Stimulated activated CD4-positive, alpha-beta T cell treated with anti-CD3 and anti-CD28 coated beads, Interleukin-1b, Interleukin-23, amount 100 ng/mL, for 24 hours (primary cell): ENCODE measurements around the gene ATP2B2.

Experiments
- DNase-seq, 4 experiments: peaks; one replicate each; pipeline ENCODE4 v3.0.0-alpha.2; 2020; ENCODE audit warnings: low read depth in 4 of 4, low spot score in 1 of 4

The ATP2B2 gene

DNA sequence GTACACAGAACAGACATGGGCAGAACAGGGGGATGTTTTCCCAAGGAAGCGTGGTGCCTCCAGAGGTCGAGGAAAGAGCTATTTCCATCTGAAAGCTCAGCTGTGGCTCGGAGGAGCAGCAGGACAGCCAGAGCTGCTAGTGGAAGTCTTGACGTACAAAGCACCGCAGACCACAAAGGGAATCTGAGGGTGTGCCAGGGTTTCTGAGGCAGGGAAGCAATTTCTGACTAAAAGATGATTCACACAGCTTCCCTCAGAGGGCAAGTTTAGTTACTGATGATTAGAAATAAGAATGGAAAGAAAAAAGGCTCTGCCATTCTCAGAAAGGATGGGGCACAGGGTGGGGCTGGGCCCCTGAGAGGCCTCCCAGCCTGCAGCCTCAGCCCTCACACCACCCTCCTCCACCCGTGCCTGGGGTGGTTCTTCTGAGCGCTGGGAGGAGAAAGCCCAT lies 138.7 kb downstream of the ATP2B2 start:
- peak; percentile 5 to 61 (median 20) for DNase-seq

DNA sequence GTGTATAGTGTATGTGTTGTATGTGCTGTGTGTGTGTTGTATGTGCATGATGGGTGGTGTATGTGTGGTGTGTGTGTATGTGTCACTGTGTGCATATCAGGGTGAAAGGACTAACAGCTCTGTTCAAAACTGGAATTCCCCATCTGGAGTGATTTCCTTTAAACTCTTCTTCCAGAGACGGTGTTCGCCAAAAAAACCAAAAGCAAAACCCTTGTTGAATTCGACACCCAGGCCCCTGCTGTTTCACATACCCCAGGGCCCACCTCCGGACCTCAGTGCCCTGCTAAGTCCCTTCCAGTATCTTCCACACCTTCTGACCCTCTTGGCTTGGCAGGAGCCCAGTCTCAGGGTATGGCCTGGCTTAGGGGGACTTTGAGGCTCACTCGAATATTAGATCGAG lies 139.6 kb downstream of the ATP2B2 start:
- no peak for DNase-seq

GRCh38 chr3:10365316-10365715 lies 140.1 kb downstream of the ATP2B2 start:
- DNase-seq, result no peak

GRCh38 chr3:10364806-10365205 lies 140.6 kb downstream of the ATP2B2 start:
- no peak for DNase-seq

GRCh38 chr3:10363935-10364334 lies 141.5 kb downstream of the ATP2B2 start:
- no peak for DNase-seq

- DNase-seq, result no peak
These were observed 144.0 kb downstream of the ATP2B2 start for GRCh38 chr3:10361375-10361774.

GRCh38 chr3:10360478-10360877 lies 144.9 kb downstream of the ATP2B2 start:
- DNase-seq, result no peak

- no peak for DNase-seq
These were observed 145.6 kb downstream of the ATP2B2 start for GRCh38 chr3:10359761-10360161.

- DNase-seq, result no peak
These were observed 146.9 kb downstream of the ATP2B2 start for GRCh38 chr3:10358309-10358980.

- DNase-seq, result no peak
These were observed 147.6 kb downstream of the ATP2B2 start for GRCh38 chr3:10357592-10358308.

- no peak for DNase-seq
These were observed 148.3 kb downstream of the ATP2B2 start for GRCh38 chr3:10357095-10357494.

GRCh38 chr3:10356461-10356981 lies 148.9 kb downstream of the ATP2B2 start:
- no peak for DNase-seq

DNA sequence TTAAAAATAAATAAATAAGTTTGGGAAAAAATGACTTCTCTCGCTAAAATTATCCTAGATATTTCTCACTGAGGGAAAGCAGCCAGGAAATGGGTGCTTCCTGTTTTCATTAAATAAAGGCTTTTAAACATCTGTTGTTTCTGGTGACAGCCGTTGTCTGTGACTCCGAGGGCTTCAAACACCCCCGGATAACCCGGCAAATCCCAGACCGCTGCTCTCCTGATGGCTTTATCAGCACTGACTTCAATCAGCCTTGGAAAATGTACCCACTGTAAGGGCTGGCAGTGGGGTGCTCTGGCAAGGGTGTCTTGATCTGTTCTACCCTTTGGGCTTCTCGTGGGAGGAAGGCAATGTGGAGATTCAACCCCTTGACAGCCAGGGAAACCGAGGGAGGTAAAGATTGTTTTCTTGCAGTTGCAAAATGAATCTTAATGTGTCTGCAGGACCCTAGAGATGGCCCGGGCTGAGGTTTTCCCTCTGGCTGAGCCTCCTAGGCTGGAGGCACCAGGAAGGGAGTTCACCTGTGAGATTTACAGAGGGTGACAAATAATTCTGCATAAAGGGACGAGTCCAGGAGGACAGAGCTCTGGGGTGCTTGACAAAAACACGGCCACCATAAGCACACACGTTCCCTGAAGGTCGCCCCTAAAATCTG lies 150.9 kb downstream of the ATP2B2 start:
- DNase-seq, result no peak

DNA sequence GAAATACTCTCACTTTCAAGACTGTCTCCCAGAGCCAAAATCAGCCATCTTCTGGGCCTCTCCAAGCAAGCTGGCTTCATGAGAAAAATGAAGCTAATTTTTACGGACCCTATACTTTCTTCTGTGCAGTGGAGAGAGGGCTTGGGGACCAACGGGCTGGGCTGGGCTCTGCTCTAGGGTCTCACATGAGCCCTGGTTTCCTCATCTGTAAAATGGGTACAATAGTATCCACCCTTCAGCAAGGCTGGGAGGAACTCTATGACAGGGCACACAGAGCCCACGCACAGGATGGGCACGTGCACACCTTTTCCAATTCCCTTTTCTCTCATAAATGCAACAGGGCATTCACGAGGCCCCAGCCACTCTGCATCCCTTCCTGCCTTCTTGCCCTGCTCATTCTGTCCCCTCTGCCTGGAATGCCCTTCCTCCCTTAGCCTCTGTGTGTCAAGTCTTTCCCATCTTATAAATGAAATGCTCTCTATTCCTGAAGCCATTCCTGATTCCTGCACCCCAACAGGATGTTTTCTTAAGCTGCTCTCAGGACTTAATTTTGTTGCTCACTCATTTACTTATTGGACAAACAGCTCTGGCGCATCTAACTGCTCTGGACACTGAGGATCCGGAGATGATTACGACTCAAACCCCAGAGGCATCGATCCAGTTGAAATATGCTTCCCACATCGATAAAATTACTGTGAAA lies 151.6 kb downstream of the ATP2B2 start:
- no peak for DNase-seq

DNA sequence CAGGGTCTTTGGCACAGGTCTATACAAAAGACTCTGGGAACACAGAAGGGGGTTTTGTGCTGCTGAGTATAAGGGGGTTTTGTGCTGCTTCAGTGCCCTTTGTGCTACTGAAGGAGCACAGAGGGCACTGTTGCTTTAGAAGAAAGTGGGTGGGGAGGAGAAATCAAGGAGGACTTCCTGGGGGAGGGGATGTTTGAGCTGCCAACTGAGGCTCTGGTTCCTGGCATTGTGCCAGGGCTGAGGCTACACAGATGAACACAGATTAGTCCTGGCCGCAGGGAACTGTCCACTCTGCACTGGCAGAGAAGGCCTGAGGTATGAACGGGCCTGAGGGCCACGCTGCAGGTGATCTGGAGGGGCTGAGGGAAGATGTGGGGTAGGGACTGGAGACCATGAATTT lies 152.2 kb downstream of the ATP2B2 start:
- DNase-seq, result no peak

- DNase-seq, result no peak
These were observed 153.1 kb downstream of the ATP2B2 start for GRCh38 chr3:10352146-10352911.

GRCh38 chr3:10351013-10351735 lies 154.2 kb downstream of the ATP2B2 start:
- no peak for DNase-seq

- no peak for DNase-seq
These were observed 154.9 kb downstream of the ATP2B2 start for GRCh38 chr3:10350324-10350985.

- DNase-seq, result no peak
These were observed 155.6 kb downstream of the ATP2B2 start for GRCh38 chr3:10349801-10350200.

DNA sequence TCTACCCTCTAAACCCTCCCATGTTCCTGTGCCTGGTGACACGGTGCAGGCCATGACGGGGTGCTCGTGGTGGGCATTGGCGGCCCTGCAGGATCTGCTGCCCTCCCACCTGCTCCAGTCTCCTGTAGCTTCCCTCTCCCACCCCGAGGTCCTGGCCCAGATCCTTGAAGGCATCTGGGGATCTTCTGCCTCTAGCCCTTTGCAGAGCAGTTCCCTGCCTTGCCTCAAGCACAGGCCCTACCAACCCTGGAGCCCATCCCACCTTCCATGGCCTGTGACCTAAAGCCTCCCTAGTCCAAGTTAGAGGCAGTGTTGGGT lies 157.0 kb downstream of the ATP2B2 start:
- DNase-seq, result no peak
